NCI-H524 (cell line): ENCODE data around the gene RPF1.
"Not testable (repeated sequence)": the region's sequence is repeated elsewhere in the genome, so short reads cannot be mapped to it uniquely, and the experiment has no call there.

Source experiments
- DNase-seq, 2 experiments: peaks; one replicate each; lab custom pipeline; 2025; lab: John Stamatoyannopoulos, UW

Gene RPF1

GRCh38 chr1:84478876-84479868, at the start of gene RPF1:
Gene RPF1, plus strand, starts transcription at chr1:84479266. Its CDS starts 16 bp downstream, at chr1:84479282.
- DNase-seq = peak; percentile 71 to 79

GRCh38 chr1:84430546-84430945, 48.5 kb upstream of the RPF1 start:
- no peak for DNase-seq

GRCh38 chr1:84433258-84434080, 45.6 kb upstream of the RPF1 start:
- peak; percentile 38 to 56 for DNase-seq

GRCh38 chr1:84434081-84434769, 44.8 kb upstream of the RPF1 start:
- no peak for DNase-seq

GRCh38 chr1:84434801-84435549, 44.1 kb upstream of the RPF1 start:
- DNase-seq = no peak

- DNase-seq = no peak
Measured at GRCh38 chr1:84436876-84437655, 42.0 kb upstream of the RPF1 start.

GRCh38 chr1:84442256-84442655, 36.8 kb upstream of the RPF1 start:
- peak; percentile 4 to 63 for DNase-seq

GRCh38 chr1:84442747-84443646, 36.1 kb upstream of the RPF1 start:
- not testable (repeated sequence) for DNase-seq

GRCh38 chr1:84448704-84449103, 30.4 kb upstream of the RPF1 start:
- DNase-seq = not testable (repeated sequence)

GRCh38 chr1:84450910-84451309, 28.2 kb upstream of the RPF1 start:
- DNase-seq = no peak

GRCh38 chr1:84452436-84452835, 26.6 kb upstream of the RPF1 start:
- no peak for DNase-seq

- DNase-seq = no peak
Measured at GRCh38 chr1:84462118-84462517, 16.9 kb upstream of the RPF1 start.

GRCh38 chr1:84467298-84467697, 11.8 kb upstream of the RPF1 start:
- DNase-seq = no peak

GRCh38 chr1:84476225-84476624, 2.8 kb upstream of the RPF1 start:
- DNase-seq = no peak

GRCh38 chr1:84479998-84480397, 932 bp downstream of the RPF1 start:
- no peak for DNase-seq

- no peak for DNase-seq
Measured at GRCh38 chr1:84480650-84481049, 1.6 kb downstream of the RPF1 start.

GRCh38 chr1:84481317-84481716, 2.3 kb downstream of the RPF1 start:
- DNase-seq = no peak

- no peak for DNase-seq
Measured at GRCh38 chr1:84488107-84488506, 9.0 kb downstream of the RPF1 start.

GRCh38 chr1:84489766-84490165, 10.7 kb downstream of the RPF1 start:
- DNase-seq = no peak

GRCh38 chr1:84492726-84493125, 13.7 kb downstream of the RPF1 start:
- no peak for DNase-seq
